ENCODE measurements around the gene PFKM.

The PFKM gene

GRCh38 chr12:48165089-48165981, 46.2 kb downstream of the PFKM start:
- Histone ChIP-seq H3K36me3 (ENCODE audit: control insufficient read depth in 1 of 2, insufficient read depth in 2 of 2, low read length in 2 of 2) (no peaks in the 10 kb centered on the region), H3K27me3 (ENCODE audit: control insufficient read depth in 1 of 2, insufficient read depth in 2 of 2, low read length in 2 of 2) (no peaks in the 10 kb centered on the region), H3K9ac (ENCODE audit: low read depth in 1 of 2, low read length in 2 of 2) (no peak overlapping the region), H3K27ac (ENCODE audit: low read depth, low read length) (no peak overlapping the region), H3K4me1 (ENCODE audit: control insufficient read depth in 1 of 2, insufficient read depth in 2 of 2, low read length in 2 of 2) (no peaks in the 10 kb centered on the region), H3K9me3 (ENCODE audit: control insufficient read depth in 1 of 2, low read length in 2 of 2) (no peaks in the 10 kb centered on the region), H3K4me3 (ENCODE audit: low read depth in 1 of 2, low read length in 2 of 2) (no peak overlapping the region)

- Histone ChIP-seq H3K27ac (ENCODE audit: low read depth, low read length) (no peak overlapping the region), H3K36me3 (ENCODE audit: control insufficient read depth in 1 of 2, insufficient read depth in 2 of 2, low read length in 2 of 2) (no peaks in the 10 kb centered on the region), H3K4me1 (ENCODE audit: control insufficient read depth in 1 of 2, insufficient read depth in 2 of 2, low read length in 2 of 2) (no peaks in the 10 kb centered on the region), H3K4me3 (ENCODE audit: low read depth in 1 of 2, low read length in 2 of 2) (no peak overlapping the region), H3K9me3 (ENCODE audit: control insufficient read depth in 1 of 2, low read length in 2 of 2) (no peaks in the 10 kb centered on the region), H3K9ac (ENCODE audit: low read depth in 1 of 2, low read length in 2 of 2) (no peak overlapping the region), H3K27me3 (ENCODE audit: control insufficient read depth in 1 of 2, insufficient read depth in 2 of 2, low read length in 2 of 2) (no peaks in the 10 kb centered on the region)
Observed at GRCh38 chr12:48169011-48169410, 49.8 kb downstream of the PFKM start.

DNA sequence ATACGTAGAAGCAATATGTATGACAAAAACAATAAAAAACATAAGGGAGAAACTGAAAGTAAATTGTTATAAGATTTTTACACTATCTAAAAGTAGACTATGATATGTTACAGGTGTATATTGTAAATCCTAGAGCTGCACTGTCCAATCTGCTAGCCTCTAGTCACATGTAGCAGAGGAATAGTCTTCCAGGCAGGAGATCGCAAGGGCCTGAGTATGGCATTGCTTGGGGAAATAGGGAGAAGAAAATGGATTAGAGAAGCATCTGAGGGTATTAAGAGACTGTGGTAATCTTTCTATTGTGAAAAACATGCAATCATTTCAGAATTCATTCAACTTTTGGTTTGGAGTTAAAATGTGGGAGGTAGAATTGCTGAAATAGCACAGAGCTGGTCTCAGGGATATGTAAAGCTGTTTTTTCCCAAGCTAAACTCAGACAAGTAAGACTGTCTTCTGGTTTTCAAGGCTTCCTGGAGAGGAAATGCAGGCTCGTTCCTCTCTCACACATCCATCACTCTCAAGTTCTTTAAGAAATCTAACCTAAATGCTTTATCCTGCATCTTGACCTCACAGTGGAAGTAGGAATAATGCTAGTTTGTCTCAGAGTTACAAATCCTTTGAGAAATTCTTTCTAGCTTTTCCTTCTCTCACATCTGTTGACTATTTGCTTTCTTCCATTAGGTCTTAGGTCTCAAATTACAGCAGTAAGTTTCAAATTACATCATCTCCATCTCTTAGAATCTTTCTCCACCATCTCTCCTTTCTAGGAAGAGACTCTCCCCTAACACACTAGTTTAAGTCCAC, 56.7 kb downstream of the PFKM start:
- H3K27ac ChIP-seq (ENCODE audit: low read depth, low read length), result no peak overlapping the region
- no peaks in the 10 kb centered on the region for H3K9me3 ChIP-seq (ENCODE audit: control insufficient read depth in 1 of 2, low read length in 2 of 2)
- no peak overlapping the region for H3K4me3 ChIP-seq (ENCODE audit: low read depth in 1 of 2, low read length in 2 of 2)
- no peaks in the 10 kb centered on the region for H3K36me3 ChIP-seq (ENCODE audit: control insufficient read depth in 1 of 2, insufficient read depth in 2 of 2, low read length in 2 of 2)
- H3K27me3 ChIP-seq (ENCODE audit: control insufficient read depth in 1 of 2, insufficient read depth in 2 of 2, low read length in 2 of 2), result peaks cover 11 to 17% of the 10 kb centered on the region in 2 donors
- no peaks in the 10 kb centered on the region for H3K4me1 ChIP-seq (ENCODE audit: control insufficient read depth in 1 of 2, insufficient read depth in 2 of 2, low read length in 2 of 2)
- no peak overlapping the region for H3K9ac ChIP-seq (ENCODE audit: low read depth in 1 of 2, low read length in 2 of 2)

GRCh38 chr12:48176417-48176751, 57.2 kb downstream of the PFKM start:
- no peak overlapping the region for H3K9ac ChIP-seq (ENCODE audit: low read depth in 1 of 2, low read length in 2 of 2)
- no peaks in the 10 kb centered on the region for H3K9me3 ChIP-seq (ENCODE audit: control insufficient read depth in 1 of 2, low read length in 2 of 2)
- H3K27me3 ChIP-seq (ENCODE audit: control insufficient read depth in 1 of 2, insufficient read depth in 2 of 2, low read length in 2 of 2), result peaks cover 17 to 23% of the 10 kb centered on the region in 2 donors

GRCh38 chr12:48177982-48178381, 58.8 kb downstream of the PFKM start:
- Histone ChIP-seq H3K9me3 (ENCODE audit: control insufficient read depth in 1 of 2, low read length in 2 of 2) (no peaks in the 10 kb centered on the region), H3K27me3 (ENCODE audit: control insufficient read depth in 1 of 2, insufficient read depth in 2 of 2, low read length in 2 of 2) (peaks cover 26 to 37% of the 10 kb centered on the region in 2 donors), H3K36me3 (ENCODE audit: control insufficient read depth in 1 of 2, insufficient read depth in 2 of 2, low read length in 2 of 2) (no peaks in the 10 kb centered on the region), H3K27ac (ENCODE audit: low read depth, low read length) (no peak overlapping the region), H3K4me1 (ENCODE audit: control insufficient read depth in 1 of 2, insufficient read depth in 2 of 2, low read length in 2 of 2) (peaks cover 7 to 8% of the 10 kb centered on the region in 2 donors), H3K9ac (ENCODE audit: low read depth in 1 of 2, low read length in 2 of 2) (no peak overlapping the region), H3K4me3 (ENCODE audit: low read depth in 1 of 2, low read length in 2 of 2) (no peak overlapping the region)

More at GRCh38 chr12:48176417-48176751, 57.2 kb downstream of the PFKM start:
- Histone ChIP-seq H3K4me1 (ENCODE audit: control insufficient read depth in 1 of 2, insufficient read depth in 2 of 2, low read length in 2 of 2) (no peaks in the 10 kb centered on the region), H3K36me3 (ENCODE audit: control insufficient read depth in 1 of 2, insufficient read depth in 2 of 2, low read length in 2 of 2) (no peaks in the 10 kb centered on the region), H3K4me3 (ENCODE audit: low read depth in 1 of 2, low read length in 2 of 2) (no peak overlapping the region), H3K27ac (ENCODE audit: low read depth, low read length) (no peak overlapping the region)

DNA sequence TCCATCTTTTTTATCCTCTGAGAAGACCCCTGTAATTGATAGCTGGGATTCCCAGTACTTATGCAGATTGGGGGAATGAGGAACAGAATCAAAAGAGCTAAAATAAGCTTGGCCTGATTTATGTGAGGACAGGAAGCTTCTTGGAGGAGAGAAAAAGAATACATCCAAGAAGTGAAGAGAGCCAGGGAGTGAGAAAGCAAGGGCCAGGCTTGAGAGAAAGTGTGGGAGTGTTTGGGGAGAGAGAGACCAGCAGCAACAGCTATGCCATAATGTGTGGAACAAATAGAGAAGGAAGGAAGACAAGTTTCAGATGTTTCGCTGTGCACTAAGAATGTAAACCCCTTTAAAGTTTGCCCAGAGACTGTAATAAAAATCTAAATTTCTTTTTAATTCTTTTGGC, 60.3 kb downstream of the PFKM start:
- Histone ChIP-seq H3K27me3 (ENCODE audit: control insufficient read depth in 1 of 2, insufficient read depth in 2 of 2, low read length in 2 of 2) (peaks cover 36 to 49% of the 10 kb centered on the region in 2 donors), H3K9ac (ENCODE audit: low read depth in 1 of 2, low read length in 2 of 2) (no peak overlapping the region), H3K4me1 (ENCODE audit: control insufficient read depth in 1 of 2, insufficient read depth in 2 of 2, low read length in 2 of 2) (peaks cover 10 to 13% of the 10 kb centered on the region in 2 donors), H3K4me3 (ENCODE audit: low read depth in 1 of 2, low read length in 2 of 2) (no peak overlapping the region), H3K9me3 (ENCODE audit: control insufficient read depth in 1 of 2, low read length in 2 of 2) (no peaks in the 10 kb centered on the region), H3K36me3 (ENCODE audit: control insufficient read depth in 1 of 2, insufficient read depth in 2 of 2, low read length in 2 of 2) (no peaks in the 10 kb centered on the region), H3K27ac (ENCODE audit: low read depth, low read length) (no peak overlapping the region)

- H3K4me1 ChIP-seq (ENCODE audit: control insufficient read depth in 1 of 2, insufficient read depth in 2 of 2, low read length in 2 of 2), result peaks cover 10 to 13% of the 10 kb centered on the region in 2 donors
- no peak overlapping the region for H3K9ac ChIP-seq (ENCODE audit: low read depth in 1 of 2, low read length in 2 of 2)
- no peaks in the 10 kb centered on the region for H3K36me3 ChIP-seq (ENCODE audit: control insufficient read depth in 1 of 2, insufficient read depth in 2 of 2, low read length in 2 of 2)
- peaks cover 44 to 58% of the 10 kb centered on the region in 2 donors for H3K27me3 ChIP-seq (ENCODE audit: control insufficient read depth in 1 of 2, insufficient read depth in 2 of 2, low read length in 2 of 2)
- no peak overlapping the region for H3K27ac ChIP-seq (ENCODE audit: low read depth, low read length)
- no peak overlapping the region for H3K4me3 ChIP-seq (ENCODE audit: low read depth in 1 of 2, low read length in 2 of 2)
- H3K9me3 ChIP-seq (ENCODE audit: control insufficient read depth in 1 of 2, low read length in 2 of 2), result no peaks in the 10 kb centered on the region
Observed at GRCh38 chr12:48180424-48180823, 61.3 kb downstream of the PFKM start.

DNA sequence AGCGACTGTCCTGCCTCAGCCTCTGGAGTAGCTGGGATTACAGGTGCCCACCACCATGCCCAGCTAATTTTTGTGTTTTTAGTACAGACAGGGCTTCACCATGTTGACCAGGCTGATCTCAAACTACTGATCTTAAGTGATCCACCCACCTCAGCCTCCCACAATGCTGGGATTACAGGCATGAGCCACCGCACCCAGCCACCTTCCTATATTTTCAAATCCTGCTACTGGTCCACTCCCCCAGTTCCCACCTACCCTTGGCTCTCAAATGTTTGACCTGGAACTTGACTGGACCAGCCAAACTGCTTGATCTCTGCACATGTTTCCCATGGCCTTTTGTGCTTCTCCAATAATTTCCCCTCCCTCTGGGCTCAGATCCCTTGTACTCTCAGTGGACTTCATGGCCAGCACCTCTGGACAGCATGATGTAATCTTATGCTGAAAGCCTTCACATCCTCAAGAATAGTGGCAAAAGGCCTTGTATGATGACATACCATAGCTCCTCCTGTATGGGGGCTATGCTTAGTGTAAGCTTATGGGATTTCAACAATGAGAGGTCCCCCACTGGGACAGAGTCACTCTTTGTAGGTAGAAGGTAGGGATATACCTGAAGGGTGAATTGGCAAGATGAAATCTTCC, 61.8 kb downstream of the PFKM start:
- Histone ChIP-seq H3K4me3 (ENCODE audit: low read depth in 1 of 2, low read length in 2 of 2) (no peak overlapping the region), H3K9me3 (ENCODE audit: control insufficient read depth in 1 of 2, low read length in 2 of 2) (no peaks in the 10 kb centered on the region), H3K36me3 (ENCODE audit: control insufficient read depth in 1 of 2, insufficient read depth in 2 of 2, low read length in 2 of 2) (no peaks in the 10 kb centered on the region), H3K27ac (ENCODE audit: low read depth, low read length) (no peak overlapping the region), H3K27me3 (ENCODE audit: control insufficient read depth in 1 of 2, insufficient read depth in 2 of 2, low read length in 2 of 2) (peaks cover 49 to 64% of the 10 kb centered on the region in 2 donors), H3K4me1 (ENCODE audit: control insufficient read depth in 1 of 2, insufficient read depth in 2 of 2, low read length in 2 of 2) (peaks cover 10 to 13% of the 10 kb centered on the region in 2 donors), H3K9ac (ENCODE audit: low read depth in 1 of 2, low read length in 2 of 2) (no peak overlapping the region)

GRCh38 chr12:48182631-48183030, 63.5 kb downstream of the PFKM start:
- Histone ChIP-seq H3K9me3 (ENCODE audit: control insufficient read depth in 1 of 2, low read length in 2 of 2) (no peaks in the 10 kb centered on the region), H3K9ac (ENCODE audit: low read depth in 1 of 2, low read length in 2 of 2) (peak overlapping the region; percentile 4 to 47), H3K36me3 (ENCODE audit: control insufficient read depth in 1 of 2, insufficient read depth in 2 of 2, low read length in 2 of 2) (no peaks in the 10 kb centered on the region), H3K27me3 (ENCODE audit: control insufficient read depth in 1 of 2, insufficient read depth in 2 of 2, low read length in 2 of 2) (peaks cover 49 to 61% of the 10 kb centered on the region in 2 donors), H3K4me1 (ENCODE audit: control insufficient read depth in 1 of 2, insufficient read depth in 2 of 2, low read length in 2 of 2) (peaks cover 10 to 13% of the 10 kb centered on the region in 2 donors), H3K4me3 (ENCODE audit: low read depth in 1 of 2, low read length in 2 of 2) (peak overlapping the region; percentile 72 to 75), H3K27ac (ENCODE audit: low read depth, low read length) (no peak overlapping the region)
